ENCODE measurements around the gene APP.

Gene APP

GRCh38 chr21:26072666-26073615 is 97.6 kb downstream of the APP start:
- Histone ChIP-seq H3K4me3 (ENCODE audit: low read depth, low read length) (no peak overlapping the region), H3K4me1 (ENCODE audit: control insufficient read depth, insufficient read depth, low read length) (peaks cover 30% of the 10 kb centered on the region), H3K36me3 (ENCODE audit: control insufficient read depth in 2 of 2, insufficient read depth in 1 of 2, low read length in 2 of 2) (no peaks in the 10 kb centered on the region), H3K27ac (ENCODE audit: extremely low read depth, low read depth, low read length) (no peak overlapping the region), H3K9me3 (ENCODE audit: control insufficient read depth, insufficient read depth, low read depth, low read length) (no peaks in the 10 kb centered on the region)
- POLR2A ChIA-PET, result interaction anchor here (1.0 kb wide), 1 partner anchor 15 kb away, joined by 3 read pairs; no protein-coding TSS in a partner anchor
- CTCF ChIA-PET, result interaction anchor here (0.5 to 0.6 kb wide), 2 partner anchors 21 to 1367 kb away, joined by 3 read pairs; no protein-coding TSS in a partner anchor
- TF ChIP-seq ZNF174 (tag by site-specific recombination; IDR thresholded peaks at IDR 0.05) (no peak), ZNF571 (tag by site-specific recombination; IDR thresholded peaks at IDR 0.05) (no peak), ZNF837 (tag by site-specific recombination; IDR thresholded peaks at IDR 0.05) (no peak), ZBTB44 (tag by site-specific recombination; IDR thresholded peaks at IDR 0.05) (no peak), ZNF266 (tag by site-specific recombination; IDR thresholded peaks at IDR 0.05; ENCODE audit: low read depth) (no peak), ZBTB20 (tag by site-specific recombination; IDR thresholded peaks at IDR 0.05) (no peak), ZNF394 (tag by site-specific recombination; IDR thresholded peaks at IDR 0.05; ENCODE audit: borderline replicate concordance) (no peak), ZSCAN4 (tag by site-specific recombination; IDR thresholded peaks at IDR 0.05) (no peak), GLIS2 (tag by site-specific recombination; IDR thresholded peaks at IDR 0.05) (no peak)

- H3K36me3 ChIP-seq (ENCODE audit: control insufficient read depth in 2 of 2, insufficient read depth in 1 of 2, low read length in 2 of 2), result no peaks in the 10 kb centered on the region
- H3K27ac ChIP-seq (ENCODE audit: extremely low read depth, low read depth, low read length), result no peak overlapping the region
- peaks cover 37% of the 10 kb centered on the region for H3K4me1 ChIP-seq (ENCODE audit: control insufficient read depth, insufficient read depth, low read length)
- no peaks in the 10 kb centered on the region for H3K9me3 ChIP-seq (ENCODE audit: control insufficient read depth, insufficient read depth, low read depth, low read length)
- POLR2A ChIA-PET, result interaction anchor here (0.5 kb wide), 1 partner anchor 110 kb away, joined by 4 read pairs; no protein-coding TSS in a partner anchor
- H3K4me3 ChIP-seq (ENCODE audit: low read depth, low read length), result no peak overlapping the region
- CTCF ChIA-PET, result interaction anchor here (1.3 kb wide), 1 partner anchor 29 kb away, joined by 3 read pairs; no protein-coding TSS in a partner anchor
- TF ChIP-seq REPIN1 (tag by site-specific recombination; IDR thresholded peaks at IDR 0.05; ENCODE audit: low read depth) (no peak), ZNF768 (tag by site-specific recombination; IDR thresholded peaks at IDR 0.05) (no peak), ZNF518A (tag by site-specific recombination; conservative IDR thresholded peaks at IDR 0.05; ENCODE audit: low read depth) (peak; percentile 41; the same call in 1 of the 2 replicates), ZNF792 (tag by site-specific recombination; IDR thresholded peaks at IDR 0.05) (no peak), ZBTB17 (tag by site-specific recombination; IDR thresholded peaks at IDR 0.05) (0 out of 2 replicates have a peak, but pooled peaks have one; percentile 26), ZNF501 (tag by site-specific recombination; IDR thresholded peaks at IDR 0.05) (no peak), ZNF18 (tag by site-specific recombination; IDR thresholded peaks at IDR 0.05) (0 out of 2 replicates have a peak, but pooled peaks have one; percentile 36), ZNF394 (tag by site-specific recombination; IDR thresholded peaks at IDR 0.05; ENCODE audit: borderline replicate concordance) (peak; percentile 15; the same call in 1 of the 2 replicates), SP7 (tag by site-specific recombination; IDR thresholded peaks at IDR 0.05) (peak; percentile 35; the same call in 1 of the 2 replicates), HIC1 (tag by site-specific recombination; IDR thresholded peaks at IDR 0.05) (peak; percentile 22; the same call in 1 of the 2 replicates)
These were observed 99.6 kb downstream of the APP start for GRCh38 chr21:26070822-26071425.

All from HEK293 (cell line).